Glomerular visceral epithelial cell (primary cell): ENCODE data around the gene CSNK1A1.
A peak's percentile ranks its signal among the peaks of the same experiment; 100 is the strongest.
"Not testable (repeated sequence)": the region's sequence is repeated elsewhere in the genome, so short reads cannot be mapped to it uniquely, and the experiment has no call there.

Experiments used
- DNase-seq: peaks from one replicate; pipeline ENCODE4 v3.0.0-alpha.2; 2016; ENCODE audit errors: extremely low spot score

The CSNK1A1 gene

DNA sequence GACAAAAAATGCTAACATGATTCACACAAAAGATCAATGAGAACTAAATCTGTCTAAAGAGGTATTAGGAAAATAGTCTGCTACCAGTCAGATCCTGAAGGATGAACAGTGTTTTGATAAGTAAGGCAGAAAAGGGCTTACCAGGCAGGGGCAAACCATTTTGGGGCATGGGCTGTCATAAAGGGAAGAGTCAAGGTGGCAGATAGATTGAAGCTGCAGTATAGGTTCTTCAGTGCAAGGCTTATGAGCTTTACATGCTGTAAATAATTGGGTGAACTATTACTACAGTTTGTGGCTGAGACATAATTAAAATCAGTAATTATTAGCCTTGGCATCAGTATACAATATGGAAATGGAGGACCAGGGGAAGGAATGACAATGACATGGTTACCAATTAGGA, 21.8 kb downstream of the CSNK1A1 start:
- DNase-seq: no peak

DNA sequence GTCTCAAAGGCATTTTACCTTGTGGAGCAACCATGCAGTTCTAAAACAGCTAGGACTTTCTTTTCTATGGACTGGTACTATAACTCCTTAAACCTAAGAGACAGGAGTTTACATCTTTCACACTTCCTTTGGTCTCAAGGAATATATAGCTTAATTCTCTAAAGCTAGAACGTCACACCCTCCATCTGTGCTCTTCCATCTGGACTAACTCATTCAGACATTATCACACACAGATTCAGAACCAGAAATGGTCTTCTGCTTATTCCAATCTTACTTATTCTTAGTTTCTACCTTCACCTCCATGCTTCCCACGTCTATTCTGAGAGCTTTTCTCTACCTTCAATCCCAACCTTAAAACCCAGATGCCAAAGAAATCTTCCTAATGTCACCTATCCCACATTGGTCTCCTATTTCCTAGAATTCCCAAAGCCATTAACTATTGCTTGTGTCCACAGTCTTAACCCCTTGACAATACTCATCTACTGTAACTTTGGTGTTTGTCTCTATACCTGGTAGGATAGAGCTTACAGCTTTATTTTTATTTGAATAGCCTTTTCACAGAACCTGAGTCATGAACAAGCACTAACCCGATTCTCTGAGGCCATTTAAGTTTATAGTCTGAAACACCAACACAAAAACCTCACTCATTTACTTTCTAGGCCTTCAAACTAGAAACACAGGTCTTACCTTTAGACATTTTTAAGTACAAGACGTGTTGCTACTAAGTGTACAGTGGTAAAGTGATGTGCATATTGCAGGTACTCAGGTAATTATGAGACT, 22.8 kb downstream of the CSNK1A1 start:
- DNase-seq: no peak

DNA sequence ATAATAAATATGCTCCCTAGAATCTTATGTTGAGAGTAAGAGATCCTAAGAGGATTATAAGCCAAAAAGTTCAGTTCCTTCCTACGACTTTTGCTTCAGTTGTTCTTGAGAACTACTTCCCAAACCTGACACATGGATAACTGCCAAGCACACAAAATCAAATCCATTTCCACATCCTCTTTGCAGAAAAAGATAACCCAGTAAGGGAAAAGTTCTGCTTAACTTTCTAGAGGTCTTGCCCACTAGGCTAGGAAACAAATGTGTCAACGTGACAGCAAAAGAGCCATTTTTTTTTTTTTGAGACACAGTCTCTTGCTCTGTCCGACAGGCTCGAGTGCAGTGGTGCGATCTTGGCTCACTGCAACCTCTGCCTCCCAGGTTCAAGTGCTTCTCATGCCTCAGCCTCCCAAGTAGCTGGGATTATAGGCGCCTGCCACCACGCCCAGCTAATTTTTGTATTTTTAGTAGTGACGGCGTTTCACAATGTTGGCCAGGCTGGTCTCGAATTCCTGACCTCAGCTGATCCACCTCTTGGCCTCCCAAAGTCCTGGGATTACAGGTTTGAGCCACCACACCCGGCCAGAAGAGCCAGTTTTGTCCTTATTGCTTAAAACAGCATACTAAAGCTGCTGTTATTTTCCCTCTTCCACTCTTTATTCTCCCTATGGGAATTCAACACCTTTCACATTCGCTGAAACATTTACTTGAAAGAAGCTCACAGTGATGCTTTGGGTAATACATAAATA, 24.2 kb downstream of the CSNK1A1 start:
- DNase-seq: no peak

DNA sequence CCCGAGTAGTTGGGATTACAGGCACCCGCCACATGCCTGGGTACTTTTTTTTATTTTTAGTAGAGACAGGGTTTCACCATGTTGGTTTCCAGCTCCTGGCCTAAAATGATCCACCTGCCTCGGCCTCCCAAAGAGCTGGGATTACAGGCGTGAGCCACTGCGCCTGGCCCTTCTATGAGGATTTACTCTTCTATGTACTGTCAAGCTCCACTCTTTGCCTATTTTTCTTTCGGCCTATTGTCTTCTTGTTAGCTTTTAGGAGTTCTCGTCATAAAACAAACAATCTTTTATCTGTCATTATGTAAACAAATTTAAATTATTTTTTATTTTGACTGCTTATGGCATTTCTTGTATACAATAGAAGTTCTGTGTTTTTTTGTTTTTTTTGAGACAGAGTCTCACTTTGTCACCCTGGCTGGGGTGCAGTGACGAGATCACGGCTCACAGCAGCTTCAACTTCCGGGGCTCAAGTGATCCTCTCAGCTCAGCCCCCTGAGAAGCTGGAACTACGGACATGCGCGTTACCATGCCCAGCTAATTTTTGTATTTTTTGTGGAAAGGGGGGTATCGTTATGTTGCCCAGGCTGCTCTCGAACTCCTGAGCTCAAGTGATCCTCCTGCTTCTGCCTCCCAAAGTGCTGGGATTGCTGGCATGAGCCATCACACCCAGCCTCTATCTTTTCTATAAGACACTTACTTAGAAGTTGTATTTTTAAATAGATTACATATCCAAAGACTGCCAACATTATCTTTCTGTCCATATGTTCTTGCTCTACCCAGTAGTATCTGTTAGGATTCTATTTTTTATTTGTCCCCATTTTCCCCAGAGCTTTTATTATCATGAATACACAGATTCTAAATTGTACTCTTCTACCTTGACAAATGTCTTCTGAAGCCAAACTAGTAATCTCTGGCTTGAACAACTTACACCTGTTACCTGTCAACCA, 29.2 kb downstream of the CSNK1A1 start:
- DNase-seq: no peak

DNA sequence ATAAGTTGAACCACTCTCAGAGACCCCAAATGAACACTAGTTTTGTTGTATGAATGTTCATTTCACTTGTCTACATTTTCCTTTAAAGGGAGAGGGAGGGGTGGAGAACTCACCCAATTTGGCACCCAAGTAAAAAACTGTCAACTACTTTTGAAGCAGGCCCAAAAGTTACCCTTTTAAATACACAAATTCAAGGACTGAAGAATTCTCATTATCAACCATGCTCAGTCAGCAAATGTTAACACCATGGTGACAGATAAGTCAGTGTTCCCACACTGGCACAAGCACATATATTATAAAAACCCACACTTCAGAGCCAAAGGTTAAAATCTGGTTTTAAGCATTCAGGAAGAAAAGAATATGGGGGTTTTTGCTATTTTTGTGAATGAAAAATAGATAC, 31.6 kb downstream of the CSNK1A1 start:
- DNase-seq: no peak

DNA sequence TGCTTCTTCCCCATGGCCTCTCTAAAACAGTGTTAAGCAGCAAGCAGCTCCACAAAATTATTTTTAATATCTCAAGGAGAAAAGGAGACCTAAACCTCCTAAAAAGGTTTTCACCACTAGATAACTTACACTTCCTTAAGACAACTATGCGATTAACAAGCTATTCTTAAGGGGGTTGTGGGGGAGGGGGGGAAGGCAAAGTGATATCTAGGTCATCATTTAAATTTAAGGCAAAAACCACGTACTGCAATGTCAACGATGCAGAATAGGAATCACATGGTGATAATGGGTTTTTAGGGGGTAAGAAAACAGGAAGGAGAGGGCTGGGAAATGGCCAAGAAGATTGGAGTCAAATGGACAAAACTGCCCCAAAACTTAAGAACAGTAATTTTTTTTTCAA, 32.6 kb downstream of the CSNK1A1 start:
- DNase-seq: no peak

DNA sequence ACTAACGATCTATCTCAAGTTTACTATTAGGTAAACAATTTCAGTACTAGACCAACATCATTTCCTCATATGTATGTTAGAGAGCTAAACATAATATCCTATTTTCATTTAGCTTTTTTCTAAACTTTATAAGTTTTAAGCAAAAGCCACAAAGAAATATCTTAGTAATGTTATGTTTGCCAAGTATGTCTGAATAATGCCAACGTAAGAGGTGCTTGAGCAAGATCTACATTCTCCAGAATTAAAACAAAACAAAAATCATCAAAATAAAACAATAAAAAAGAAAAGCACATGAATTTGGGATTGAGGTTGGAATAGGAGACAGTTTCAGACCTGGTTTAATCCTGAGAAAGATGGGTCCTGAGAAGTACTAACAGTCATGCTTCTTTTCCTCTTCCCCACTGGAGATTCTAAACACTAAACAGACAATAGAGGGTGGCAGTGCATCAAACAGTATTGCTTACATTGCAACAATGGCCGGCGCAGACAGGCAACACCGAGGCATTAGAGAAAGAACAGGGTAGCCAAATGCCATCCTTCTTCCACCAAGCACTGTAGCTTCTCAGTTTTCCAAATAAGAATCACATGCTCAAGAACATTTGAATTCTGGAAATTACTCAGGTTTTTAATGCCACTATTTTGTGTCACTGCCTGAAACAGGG, 33.6 kb downstream of the CSNK1A1 start:
- DNase-seq: no peak

DNA sequence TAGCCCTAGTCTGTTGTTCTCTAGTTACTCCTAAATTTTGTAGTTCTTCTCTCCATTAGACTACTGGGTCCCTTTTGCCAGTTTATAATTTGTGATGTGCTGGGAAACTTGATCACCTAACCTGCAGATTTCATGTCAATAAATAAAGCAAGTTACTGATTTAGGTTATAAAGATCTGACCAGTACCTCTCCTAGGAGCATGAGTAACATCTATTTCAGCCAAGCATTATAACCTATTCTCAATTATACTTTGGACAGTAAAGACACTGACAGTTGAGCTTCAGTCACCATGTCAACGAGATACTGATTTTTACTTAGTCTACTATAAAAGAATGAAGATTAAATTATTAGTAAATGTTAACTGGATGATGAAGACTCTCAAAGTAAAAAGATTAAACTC, 36.7 kb downstream of the CSNK1A1 start:
- DNase-seq: no peak

DNA sequence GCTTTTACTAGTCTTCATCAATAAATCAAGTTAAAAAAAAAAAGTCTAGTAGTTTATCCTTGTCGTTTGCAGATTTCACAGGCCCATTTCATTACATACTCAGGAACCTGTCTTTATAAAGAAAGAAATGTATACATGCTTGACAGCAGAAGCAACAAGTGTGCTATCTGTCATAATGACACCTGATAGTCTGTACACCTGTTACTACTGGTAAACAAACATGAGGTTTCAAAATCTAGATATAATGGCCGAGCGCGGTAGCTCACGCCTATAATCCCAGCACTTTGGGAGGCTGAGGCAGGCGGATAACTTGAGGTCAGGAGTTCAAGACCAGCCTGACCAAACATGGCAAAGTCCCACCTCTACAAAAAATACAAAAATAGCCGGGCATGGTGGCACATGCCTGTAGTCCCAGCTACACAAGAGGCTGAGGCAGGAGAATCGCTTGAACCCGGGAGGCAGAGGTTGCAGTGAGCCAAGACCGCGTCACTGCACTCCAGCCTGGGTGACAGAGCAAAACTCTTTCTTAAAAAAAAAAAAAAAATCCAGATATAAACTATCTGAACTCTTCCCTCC, 37.8 kb downstream of the CSNK1A1 start:
- not testable (repeated sequence) for DNase-seq

DNA sequence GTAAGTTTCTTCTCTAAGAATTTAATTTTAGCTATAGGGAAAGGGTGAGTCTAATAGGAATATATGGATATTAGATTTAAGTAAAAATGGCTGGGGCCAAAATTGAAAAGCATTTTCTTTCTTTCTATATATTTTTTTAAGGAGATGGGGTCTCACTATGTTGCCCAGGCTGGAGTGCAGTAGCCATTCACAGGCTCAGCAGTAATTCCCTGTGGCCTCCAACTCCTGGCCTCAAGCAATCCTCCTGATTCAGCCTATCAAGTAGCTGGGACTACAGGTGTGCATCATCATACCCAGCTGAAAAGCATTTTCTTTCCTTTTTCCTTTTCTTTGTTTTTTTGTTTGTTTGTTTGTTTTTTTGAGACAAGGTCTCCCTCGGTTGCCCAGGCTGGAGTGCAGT, 41.1 kb downstream of the CSNK1A1 start:
- DNase-seq: no peak

DNA sequence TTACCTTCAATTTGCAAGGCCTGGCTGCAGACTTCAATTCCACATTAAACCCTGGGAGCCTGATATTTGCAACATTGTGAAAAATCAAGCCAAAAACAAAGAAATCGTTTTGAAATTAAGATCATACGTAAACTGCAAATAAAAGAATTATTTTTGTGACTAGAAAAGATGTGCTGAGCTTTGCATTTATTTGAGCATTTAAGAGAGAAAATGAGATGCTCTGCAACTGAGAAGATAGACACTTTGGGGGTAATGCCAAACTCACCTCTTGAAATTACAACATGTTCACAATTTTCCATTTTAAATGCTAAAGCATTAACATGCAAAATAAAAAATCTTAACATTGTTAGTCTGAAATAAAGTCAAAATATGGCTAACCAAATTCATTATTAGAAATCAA, 46.6 kb downstream of the CSNK1A1 start:
- DNase-seq: no peak

DNA sequence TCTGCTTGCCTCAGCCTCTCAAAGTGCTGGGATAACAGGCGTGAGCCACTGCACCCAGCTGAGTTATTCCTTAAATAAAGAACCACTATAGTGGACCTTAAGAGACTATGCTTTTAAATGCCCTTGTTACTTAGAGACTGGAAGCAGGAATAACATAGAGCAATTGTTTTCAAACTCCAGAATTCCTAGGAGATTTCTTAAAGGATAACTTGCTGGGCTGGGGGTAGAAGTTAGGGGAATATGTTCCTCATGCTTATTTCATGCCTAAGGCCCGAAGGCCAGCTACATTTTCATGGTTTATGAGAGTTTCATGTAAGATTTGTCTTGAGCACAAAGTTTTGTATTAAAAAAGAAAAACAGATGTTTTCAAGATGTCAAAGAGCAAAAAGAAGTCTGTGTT, 48.2 kb downstream of the CSNK1A1 start:
- no peak for DNase-seq

DNA sequence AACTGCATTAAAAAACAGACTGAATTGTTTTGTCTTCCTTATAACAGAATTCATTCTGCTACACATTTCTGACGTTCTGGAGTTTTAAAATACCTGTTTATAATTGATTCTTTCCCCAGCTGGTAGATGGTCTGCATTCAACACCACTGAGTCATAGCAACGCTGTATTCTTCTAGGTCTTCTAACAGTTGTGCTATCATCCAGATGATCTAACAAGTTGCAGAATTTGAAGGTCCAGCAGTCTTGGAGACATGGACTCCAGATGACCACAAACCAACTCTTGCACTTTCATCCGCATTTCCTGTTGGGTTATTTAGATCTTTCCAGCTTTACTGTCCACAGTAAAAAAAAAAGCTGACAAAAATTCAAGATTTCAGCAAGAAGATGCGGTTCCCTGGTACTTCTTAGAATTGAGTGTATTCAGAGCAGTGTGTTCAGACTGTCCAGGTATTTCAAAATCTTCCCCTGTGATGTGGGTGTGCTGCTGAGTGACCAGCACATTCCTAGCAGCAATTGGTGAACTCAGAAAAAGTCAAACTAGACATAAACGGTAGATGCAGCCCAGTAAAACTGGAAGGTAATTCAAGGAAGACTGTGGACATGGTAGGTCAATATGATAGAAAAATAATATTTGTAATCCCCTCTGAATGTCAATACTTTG, 50.2 kb downstream of the CSNK1A1 start:
- peak; percentile 78 for DNase-seq

DNA sequence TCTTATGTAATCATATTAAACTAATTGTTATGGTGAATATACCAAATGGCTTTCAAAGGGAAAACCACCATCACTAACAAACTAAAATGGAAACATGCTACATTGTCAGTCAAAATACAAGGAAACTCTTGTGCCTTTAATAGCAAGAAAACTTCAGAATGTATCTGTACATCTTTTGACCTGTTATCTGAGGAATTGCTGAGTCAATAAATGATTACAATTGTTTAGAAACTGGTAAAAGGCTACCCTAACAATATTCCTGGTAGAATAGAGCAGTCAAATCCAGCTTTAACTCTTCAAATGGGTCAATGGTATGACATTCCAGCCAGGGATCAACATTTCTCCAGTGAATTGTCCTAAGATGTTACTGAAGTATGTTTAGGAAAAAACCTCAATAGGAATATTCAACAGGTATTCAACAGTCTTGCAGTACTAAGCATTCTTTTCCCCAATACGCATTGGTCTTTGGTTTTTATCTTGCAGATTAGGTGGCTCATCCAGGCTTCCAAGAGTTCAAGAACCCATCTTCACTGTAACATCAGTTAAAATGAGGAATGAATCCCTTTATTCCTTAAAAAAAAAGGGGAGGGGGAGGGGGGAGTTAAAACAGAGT, 52.4 kb downstream of the CSNK1A1 start:
- no peak for DNase-seq

DNA sequence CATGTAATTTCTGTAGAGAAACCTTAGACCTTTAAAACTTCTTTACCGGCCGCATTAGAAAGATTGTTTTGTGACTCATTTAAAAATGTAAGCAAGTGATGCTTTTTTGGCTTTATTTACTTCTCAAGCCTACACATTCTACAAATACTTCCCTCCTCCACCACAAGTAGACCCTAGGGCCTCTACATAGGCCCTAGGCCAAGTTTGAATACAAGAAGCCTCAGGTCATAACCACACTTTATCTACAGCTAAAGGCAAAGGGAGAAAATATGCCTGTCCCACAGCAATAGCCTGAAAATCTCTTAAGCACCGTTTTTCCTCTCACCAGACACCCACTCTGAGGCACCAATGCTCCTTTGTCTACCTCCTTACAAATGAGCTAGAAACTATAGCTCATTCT, 53.9 kb downstream of the CSNK1A1 start:
- DNase-seq: no peak

DNA sequence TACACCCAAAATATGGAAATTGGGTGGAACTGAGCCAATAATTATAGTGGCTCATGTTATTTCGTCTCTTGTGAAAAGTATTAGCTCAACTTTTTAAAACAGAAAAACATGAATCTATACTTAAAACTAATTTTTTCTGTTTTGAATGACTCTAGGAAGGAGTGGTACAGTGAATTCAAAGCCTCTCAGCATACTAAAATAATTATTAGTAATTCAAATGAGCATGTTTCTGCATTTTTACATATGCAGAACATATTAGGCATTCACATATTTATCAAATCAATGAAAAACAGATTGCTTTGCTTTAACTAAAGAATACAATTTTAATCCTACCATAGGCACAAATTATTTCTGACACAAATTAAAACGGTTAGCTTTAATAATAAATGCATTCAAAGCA, 54.3 kb downstream of the CSNK1A1 start:
- DNase-seq: no peak

DNA sequence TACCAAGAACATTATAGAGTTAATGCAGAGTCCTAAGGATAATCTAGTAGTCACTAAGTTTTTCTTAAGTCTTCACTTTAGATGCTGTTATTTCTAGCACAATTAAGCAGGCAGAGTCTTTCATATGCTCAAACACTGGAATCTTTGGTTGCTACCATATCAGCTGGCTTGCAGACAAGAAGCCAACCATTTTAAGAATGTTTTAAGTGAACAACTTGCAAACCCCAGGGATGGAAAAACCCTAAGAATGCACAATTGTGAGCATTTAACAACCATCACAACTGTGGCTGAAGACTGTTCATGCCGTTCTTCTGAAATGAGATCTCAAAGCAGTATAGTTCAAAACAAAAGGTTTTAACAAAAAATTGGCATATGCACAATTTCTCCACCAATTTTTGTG, 55.1 kb downstream of the CSNK1A1 start:
- no peak for DNase-seq

DNA sequence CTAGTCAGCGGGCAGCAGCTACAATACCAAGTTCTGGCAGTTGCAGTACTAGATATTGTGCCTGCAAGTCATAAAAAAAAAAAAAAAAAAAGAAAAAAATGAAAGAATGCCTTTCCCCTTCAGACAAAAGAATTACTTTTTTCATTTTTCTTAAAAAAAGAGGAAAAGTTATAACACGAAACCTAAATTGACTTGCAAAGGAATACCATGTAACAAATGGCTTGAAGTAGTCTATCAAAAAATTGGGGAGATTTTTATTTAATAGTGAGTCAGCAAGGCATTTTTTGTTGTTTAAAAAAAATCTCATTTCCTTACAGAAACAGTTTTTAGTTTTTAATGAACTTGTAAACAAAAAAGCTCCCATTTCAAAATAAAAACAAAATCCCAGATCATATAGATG, 55.6 kb downstream of the CSNK1A1 start:
- DNase-seq: no peak

DNA sequence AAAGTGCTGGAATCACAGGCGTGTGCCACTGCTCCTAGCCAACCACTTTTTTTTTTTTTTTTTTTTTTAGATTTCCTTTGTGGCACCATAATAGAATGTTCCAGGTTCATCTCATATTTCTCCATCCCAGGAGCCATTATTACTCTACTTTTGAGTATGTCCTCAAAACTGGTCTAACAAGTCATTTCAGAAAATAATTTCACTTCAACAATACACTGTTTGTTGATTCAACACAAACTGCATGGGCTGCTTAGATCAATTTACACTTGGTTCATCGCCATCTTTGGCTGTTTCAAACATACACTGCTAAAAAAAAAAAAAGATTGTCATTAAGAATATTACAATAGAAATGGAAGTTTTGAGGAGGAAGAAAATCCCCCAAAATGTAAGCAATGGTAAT, 57.9 kb downstream of the CSNK1A1 start:
- no peak for DNase-seq

DNA sequence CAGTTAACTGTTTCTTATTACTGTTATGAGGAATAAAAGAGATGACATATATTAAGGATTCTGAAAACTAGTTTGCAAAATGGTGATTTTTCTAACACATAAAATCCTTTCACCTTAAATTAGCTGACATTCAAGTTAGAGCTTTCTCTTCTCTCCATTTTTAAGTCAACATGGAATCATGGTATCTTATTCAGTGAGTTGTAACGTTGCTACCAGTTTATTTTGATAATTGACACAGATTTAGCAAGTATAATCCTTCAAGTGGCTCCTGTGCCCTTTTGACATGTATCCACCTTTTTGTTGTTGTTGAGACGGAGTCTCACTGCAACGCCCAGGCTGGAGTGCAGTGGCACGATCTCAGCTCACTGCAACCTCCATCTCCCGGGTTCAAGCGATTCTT, 58.5 kb downstream of the CSNK1A1 start:
- no peak for DNase-seq
